WI38 (cell line): ENCODE data around the gene ALDOC.

Experiments used
- H3K4me3 ChIP-seq: 2 replicates; pipeline ENCODE4 v1.5.1; 2011; ENCODE audit warnings: low read depth, mild to moderate bottlenecking, control low read depth, low read length
- TF ChIP-seq, protein P1 (sequence below): IDR thresholded peaks from 2 replicates; pipeline ENCODE4 v1.5.1; 2012; ENCODE audit warnings: low read depth, mild to moderate bottlenecking, control low read depth, low read length

The ALDOC gene

DNA sequence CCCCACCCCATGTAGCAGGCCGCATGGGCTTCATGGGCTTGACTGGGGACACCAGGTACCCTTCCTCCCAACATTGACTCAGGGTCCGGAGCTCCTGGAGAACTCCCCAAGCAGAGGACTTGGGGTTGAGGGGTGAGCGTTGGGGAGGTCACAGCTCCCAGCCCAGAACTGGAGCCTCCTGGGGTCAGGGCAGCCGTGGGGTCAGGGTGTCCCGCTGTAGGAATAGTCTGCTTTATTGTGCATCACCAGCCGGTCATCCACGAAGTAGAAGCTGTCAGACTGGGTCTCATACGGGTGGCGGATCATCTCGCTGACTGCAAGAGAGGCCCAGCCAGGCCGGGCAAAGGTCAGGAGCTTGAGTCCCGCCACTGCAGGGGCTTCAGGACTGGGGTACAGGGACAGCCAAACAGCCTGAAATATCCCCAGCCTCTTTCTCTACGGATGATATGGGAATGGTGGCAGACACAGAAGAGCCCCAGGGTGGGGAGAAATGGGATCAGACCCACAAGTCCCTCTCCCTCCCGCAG, 29.5 kb downstream of the ALDOC start:
- H3K4me3 ChIP-seq = no peak overlapping the region
- TF ChIP-seq, protein P1, sequence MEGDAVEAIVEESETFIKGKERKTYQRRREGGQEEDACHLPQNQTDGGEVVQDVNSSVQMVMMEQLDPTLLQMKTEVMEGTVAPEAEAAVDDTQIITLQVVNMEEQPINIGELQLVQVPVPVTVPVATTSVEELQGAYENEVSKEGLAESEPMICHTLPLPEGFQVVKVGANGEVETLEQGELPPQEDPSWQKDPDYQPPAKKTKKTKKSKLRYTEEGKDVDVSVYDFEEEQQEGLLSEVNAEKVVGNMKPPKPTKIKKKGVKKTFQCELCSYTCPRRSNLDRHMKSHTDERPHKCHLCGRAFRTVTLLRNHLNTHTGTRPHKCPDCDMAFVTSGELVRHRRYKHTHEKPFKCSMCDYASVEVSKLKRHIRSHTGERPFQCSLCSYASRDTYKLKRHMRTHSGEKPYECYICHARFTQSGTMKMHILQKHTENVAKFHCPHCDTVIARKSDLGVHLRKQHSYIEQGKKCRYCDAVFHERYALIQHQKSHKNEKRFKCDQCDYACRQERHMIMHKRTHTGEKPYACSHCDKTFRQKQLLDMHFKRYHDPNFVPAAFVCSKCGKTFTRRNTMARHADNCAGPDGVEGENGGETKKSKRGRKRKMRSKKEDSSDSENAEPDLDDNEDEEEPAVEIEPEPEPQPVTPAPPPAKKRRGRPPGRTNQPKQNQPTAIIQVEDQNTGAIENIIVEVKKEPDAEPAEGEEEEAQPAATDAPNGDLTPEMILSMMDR = no peak

DNA sequence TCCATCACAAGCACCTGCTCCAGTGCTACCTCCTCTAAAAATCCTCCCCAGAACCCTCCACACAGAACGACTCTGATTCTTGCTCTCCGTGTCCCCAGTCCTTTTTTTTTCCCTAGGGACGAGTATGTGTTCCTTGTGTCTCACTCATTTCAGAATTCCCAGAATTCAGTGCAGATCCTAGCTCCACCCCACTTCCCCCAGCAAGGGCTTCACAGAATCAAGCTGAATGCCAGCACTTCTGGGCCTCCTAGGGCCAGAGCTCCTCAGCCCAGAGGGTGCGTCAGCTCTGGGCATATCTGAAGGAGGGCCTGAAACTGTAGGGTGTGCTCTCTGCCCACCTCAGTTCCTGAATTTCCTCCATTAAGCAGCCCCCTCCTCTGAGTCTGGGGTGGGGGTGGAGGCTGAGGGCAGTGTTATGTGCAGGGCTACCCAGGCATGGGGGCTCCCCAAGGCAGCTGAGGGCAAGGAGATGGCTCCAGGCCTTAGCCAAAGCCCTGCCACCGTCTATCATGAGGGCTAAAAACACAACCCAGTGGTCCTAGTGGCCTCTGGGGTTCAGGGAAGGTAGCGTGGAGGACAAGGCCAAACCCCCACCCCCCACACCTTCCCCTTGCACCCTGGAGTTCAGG, 30.8 kb downstream of the ALDOC start:
- no peak overlapping the region for H3K4me3 ChIP-seq
- TF ChIP-seq, protein P1 = no peak

- no peak overlapping the region for H3K4me3 ChIP-seq
- TF ChIP-seq, protein P1 = no peak
Observed at GRCh38 chr17:28545141-28545503, 31.6 kb downstream of the ALDOC start.

GRCh38 chr17:28544402-28545140, 32.1 kb downstream of the ALDOC start:
- H3K4me3 ChIP-seq = no peak overlapping the region
- TF ChIP-seq, protein P1 = no peak

- H3K4me3 ChIP-seq = no peak overlapping the region
- TF ChIP-seq, protein P1 = no peak
Observed at GRCh38 chr17:28541439-28541838, 35.3 kb downstream of the ALDOC start.

DNA sequence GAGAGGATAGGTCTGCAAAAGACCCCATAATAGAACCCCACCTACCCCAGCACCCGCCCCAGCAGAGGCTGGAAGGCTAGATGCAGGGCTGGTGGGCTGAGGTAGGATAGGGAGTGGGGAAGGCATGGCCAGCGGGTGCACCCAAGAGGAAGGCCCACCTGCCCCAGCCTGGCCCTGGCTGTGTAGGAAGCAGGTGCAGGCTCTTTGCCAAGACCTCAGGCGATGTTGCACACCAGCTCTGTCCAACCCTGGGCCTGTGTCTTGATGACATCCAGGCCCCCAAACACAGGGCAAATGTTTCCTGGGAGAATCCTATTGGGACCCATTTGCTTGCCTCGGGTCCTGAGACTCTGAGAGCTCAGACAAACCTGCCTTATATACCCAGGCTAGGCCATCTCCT, 36.5 kb downstream of the ALDOC start:
- H3K4me3 ChIP-seq = no peak overlapping the region

More for the DNA sequence above, 36.5 kb downstream of the ALDOC start:
- TF ChIP-seq, protein P1 = no peak
